Suprapubic skin (tissue), 3 donors: Measurements from ENCODE around the gene DES.

Experiments
- POLR2A ChIP-seq, 2 donors: fragments of 450-650 bp; IDR thresholded peaks; one replicate each; pipeline ENCODE4 v1.6.1; 2017; ENCODE audit warnings: antibody characterized with exemption in 2 of 2, mild to moderate bottlenecking in 2 of 2, moderate library complexity in 2 of 2
- TF ChIP-seq, protein P1 (sequence below), 2 donors: fragments of 200-600 bp in 1 of 2; fragments of 450-650 bp in 1 of 2; sonication (generic) in 1 of 2; IDR thresholded peaks; one replicate each; pipeline ENCODE4 v1.5.1; 2016 to 2019; ENCODE audit warnings: antibody characterized with exemption in 2 of 2, mild to moderate bottlenecking in 1 of 2, moderate library complexity in 1 of 2

DNA sequence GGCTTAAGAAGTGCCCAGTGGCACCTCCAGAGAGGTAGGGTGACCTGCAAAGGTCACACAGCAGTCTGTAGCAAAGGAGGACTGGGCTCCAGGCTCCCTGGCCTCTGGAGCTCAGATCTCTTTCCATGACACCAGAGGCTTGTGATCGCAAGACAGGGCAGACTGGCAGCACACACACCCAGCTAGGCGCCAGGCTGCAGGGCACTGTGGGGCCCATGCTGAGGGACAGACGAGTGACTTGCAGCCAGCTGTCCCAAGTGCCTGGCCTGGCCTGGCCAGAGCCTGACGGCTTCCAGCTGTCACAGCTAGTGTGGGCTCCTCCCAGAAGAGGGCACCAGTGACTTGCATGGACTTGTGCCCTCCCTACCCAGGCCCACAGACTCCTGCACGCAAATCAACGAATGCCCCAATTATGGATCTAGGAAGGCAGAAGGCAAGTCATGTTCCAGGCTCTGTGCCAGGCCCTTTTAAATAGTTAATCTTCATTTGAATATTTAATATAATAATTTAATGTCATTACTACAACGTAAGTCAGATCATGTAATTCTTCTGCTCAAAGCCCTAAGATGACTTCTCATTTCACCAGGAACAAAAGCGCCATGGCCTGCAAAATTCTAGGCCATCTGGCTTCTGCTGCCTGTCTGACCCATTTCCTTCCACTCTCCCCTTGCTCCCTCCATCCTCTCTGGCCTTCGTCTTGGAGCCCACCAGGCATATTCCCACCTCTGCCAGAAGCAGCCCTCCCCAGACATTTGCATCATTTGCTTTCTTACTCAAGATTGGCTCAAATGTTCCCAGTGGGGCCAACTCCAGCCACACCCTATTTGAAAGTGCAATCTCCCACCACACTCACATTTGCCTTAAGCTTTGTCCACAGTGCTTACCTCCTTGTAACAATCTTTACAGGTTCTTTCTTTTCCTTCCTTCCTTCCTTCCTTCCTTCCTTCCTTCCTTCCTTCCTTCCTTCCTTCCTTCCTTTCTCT, 12.7 kb downstream of the DES start:
- TF ChIP-seq POLR2A (IDR thresholded peaks at IDR 0.05), result no peak
- TF ChIP-seq, protein P1, sequence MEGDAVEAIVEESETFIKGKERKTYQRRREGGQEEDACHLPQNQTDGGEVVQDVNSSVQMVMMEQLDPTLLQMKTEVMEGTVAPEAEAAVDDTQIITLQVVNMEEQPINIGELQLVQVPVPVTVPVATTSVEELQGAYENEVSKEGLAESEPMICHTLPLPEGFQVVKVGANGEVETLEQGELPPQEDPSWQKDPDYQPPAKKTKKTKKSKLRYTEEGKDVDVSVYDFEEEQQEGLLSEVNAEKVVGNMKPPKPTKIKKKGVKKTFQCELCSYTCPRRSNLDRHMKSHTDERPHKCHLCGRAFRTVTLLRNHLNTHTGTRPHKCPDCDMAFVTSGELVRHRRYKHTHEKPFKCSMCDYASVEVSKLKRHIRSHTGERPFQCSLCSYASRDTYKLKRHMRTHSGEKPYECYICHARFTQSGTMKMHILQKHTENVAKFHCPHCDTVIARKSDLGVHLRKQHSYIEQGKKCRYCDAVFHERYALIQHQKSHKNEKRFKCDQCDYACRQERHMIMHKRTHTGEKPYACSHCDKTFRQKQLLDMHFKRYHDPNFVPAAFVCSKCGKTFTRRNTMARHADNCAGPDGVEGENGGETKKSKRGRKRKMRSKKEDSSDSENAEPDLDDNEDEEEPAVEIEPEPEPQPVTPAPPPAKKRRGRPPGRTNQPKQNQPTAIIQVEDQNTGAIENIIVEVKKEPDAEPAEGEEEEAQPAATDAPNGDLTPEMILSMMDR (IDR thresholded peaks at IDR 0.05), result no peak
